ENCODE measurements around the gene ACTR2. TPM values are rescaled to one million over a fixed set of nuclear protein-coding genes. Genes with fewer than 3 reads are reported as not detected.
"Not testable (repeated sequence)": the region's sequence is repeated elsewhere in the genome, so short reads cannot be mapped to it uniquely, and the experiment has no call there.

The ACTR2 gene
- polyA plus RNA-seq (2013, experiment 1 of 2; ENCODE audit: insufficient read length): 533 TPM
- polyA plus RNA-seq (2013, experiment 2 of 2; ENCODE audit: insufficient read length): 577 TPM

GRCh38 chr2:65227456-65228262 lies at the start of gene ACTR2:
Gene ACTR2 (plus strand): TSS chr2:65227831. CDS start chr2:65227910, 79 bp downstream.
- DNase-seq: peak; percentile 97

GRCh38 chr2:65182570-65182969 lies 45.1 kb upstream of the ACTR2 start:
- DNase-seq: no peak

GRCh38 chr2:65183406-65183805 lies 44.2 kb upstream of the ACTR2 start:
- DNase-seq: not testable (repeated sequence)

GRCh38 chr2:65185012-65185411 lies 42.6 kb upstream of the ACTR2 start:
- DNase-seq: no peak

- DNase-seq: no peak
These were observed 41.4 kb upstream of the ACTR2 start for GRCh38 chr2:65186093-65186868.

GRCh38 chr2:65186872-65187851 lies 40.5 kb upstream of the ACTR2 start:
- DNase-seq: peak; percentile 74

GRCh38 chr2:65193446-65193845 lies 34.2 kb upstream of the ACTR2 start:
- no peak for DNase-seq

- no peak for DNase-seq
These were observed 28.9 kb upstream of the ACTR2 start for GRCh38 chr2:65198737-65199136.

- no peak for DNase-seq
These were observed 28.5 kb upstream of the ACTR2 start for GRCh38 chr2:65199166-65199565.

GRCh38 chr2:65199891-65200290 lies 27.7 kb upstream of the ACTR2 start:
- peak; percentile 56 for DNase-seq

GRCh38 chr2:65204461-65205210 lies 23.0 kb upstream of the ACTR2 start:
- no peak for DNase-seq

- no peak for DNase-seq
These were observed 15.5 kb upstream of the ACTR2 start for GRCh38 chr2:65212115-65212514.

GRCh38 chr2:65212619-65213018 lies 15.0 kb upstream of the ACTR2 start:
- DNase-seq: no peak

GRCh38 chr2:65213035-65213434 lies 14.6 kb upstream of the ACTR2 start:
- DNase-seq: no peak

- no peak for DNase-seq
These were observed 13.3 kb upstream of the ACTR2 start for GRCh38 chr2:65214361-65214760.

- no peak for DNase-seq
These were observed 12.8 kb upstream of the ACTR2 start for GRCh38 chr2:65214843-65215242.

GRCh38 chr2:65215946-65216345 lies 11.7 kb upstream of the ACTR2 start:
- DNase-seq: no peak

GRCh38 chr2:65220432-65221131 lies 7.0 kb upstream of the ACTR2 start:
- DNase-seq: peak; percentile 38

GRCh38 chr2:65221275-65221674 lies 6.4 kb upstream of the ACTR2 start:
- DNase-seq: not testable (repeated sequence)

GRCh38 chr2:65227020-65227455 lies 593 bp upstream of the ACTR2 start:
- DNase-seq: no peak

GRCh38 chr2:65228263-65228750 lies 676 bp downstream of the ACTR2 start:
- DNase-seq: peak; percentile 56
